HG02642 (cell line): Measurements from ENCODE around the gene ZNF680.
"Not testable (repeated sequence)": the region's sequence is repeated elsewhere in the genome, so short reads cannot be mapped to it uniquely, and the experiment has no call there.

ENCODE experiments used
- ATAC-seq: cut with Tn5 transposase; IDR thresholded peaks from one replicate; pipeline ENCODE4 v1.9.1; 2021; ENCODE audit warnings: mild to moderate bottlenecking; ENCODE audit not compliant: unreplicated experiment, poor library complexity

ZNF680 gene

GRCh38 chr7:64562626-64563278 is at the start of gene ZNF680:
Gene ZNF680 (minus strand): TSS chr7:64563071. CDS start chr7:64562954, 117 bp downstream.
- ATAC-seq, result peak; percentile 100

GRCh38 chr7:64612452-64612851 is 49.6 kb upstream of the ZNF680 start:
- ATAC-seq, result no peak

GRCh38 chr7:64611717-64612116 is 48.8 kb upstream of the ZNF680 start:
- no peak for ATAC-seq

- no peak for ATAC-seq
Observed at GRCh38 chr7:64610997-64611396, 48.1 kb upstream of the ZNF680 start.

GRCh38 chr7:64608116-64608910 is 45.4 kb upstream of the ZNF680 start:
- ATAC-seq, result no peak

- no peak for ATAC-seq
Observed at GRCh38 chr7:64606385-64606784, 43.5 kb upstream of the ZNF680 start.

- no peak for ATAC-seq
Observed at GRCh38 chr7:64603271-64603670, 40.4 kb upstream of the ZNF680 start.

GRCh38 chr7:64602518-64602917 is 39.6 kb upstream of the ZNF680 start:
- ATAC-seq, result no peak

- no peak for ATAC-seq
Observed at GRCh38 chr7:64602086-64602485, 39.2 kb upstream of the ZNF680 start.

GRCh38 chr7:64599359-64599758 is 36.5 kb upstream of the ZNF680 start:
- ATAC-seq, result no peak

- no peak for ATAC-seq
Observed at GRCh38 chr7:64590971-64591370, 28.1 kb upstream of the ZNF680 start.

GRCh38 chr7:64581926-64582894 is 19.3 kb upstream of the ZNF680 start:
- no peak for ATAC-seq

- ATAC-seq, result no peak
Observed at GRCh38 chr7:64581391-64581790, 18.5 kb upstream of the ZNF680 start.

- no peak for ATAC-seq
Observed at GRCh38 chr7:64574540-64575099, 11.7 kb upstream of the ZNF680 start.

- ATAC-seq, result not testable (repeated sequence)
Observed at GRCh38 chr7:64570284-64570605, 7.4 kb upstream of the ZNF680 start.

GRCh38 chr7:64569372-64570283 is 6.8 kb upstream of the ZNF680 start:
- peak; percentile 42 for ATAC-seq

GRCh38 chr7:64562256-64562625 is 630 bp downstream of the ZNF680 start:
- ATAC-seq, result no peak

GRCh38 chr7:64559206-64559605 is 3.7 kb downstream of the ZNF680 start:
- no peak for ATAC-seq

GRCh38 chr7:64558781-64559180 is 4.1 kb downstream of the ZNF680 start:
- no peak for ATAC-seq

GRCh38 chr7:64558323-64558705 is 4.6 kb downstream of the ZNF680 start:
- ATAC-seq, result no peak
